OCI-LY1 (cell line): Measurements from ENCODE around the gene TRPC4.

Experiments
- H2AFZ ChIP-seq: fragments of 200-600 bp; sonication (generic), shearing (Covaris generic); 2 replicates; pipeline ENCODE4 v1.6.0; 2014; ENCODE audit warnings: antibody characterized with exemption, mild to moderate bottlenecking, low read length
- H3F3A ChIP-seq: fragments of 200-600 bp; sonication (generic), shearing (Covaris generic); 2 replicates; pipeline ENCODE4 v1.6.0; 2014; ENCODE audit warnings: mild to moderate bottlenecking, antibody characterized with exemption, low read length, moderate library complexity; ENCODE audit not compliant: insufficient read depth
- H3K27ac ChIP-seq: fragments of 200-600 bp; sonication (generic); 2 replicates; pipeline ENCODE4 v1.5.1; 2014; ENCODE audit warnings: low read length, mixed run types, mild to moderate bottlenecking, low read depth; ENCODE audit not compliant: poor library complexity, severe bottlenecking
- H3K27me3 ChIP-seq: fragments of 200-600 bp; sonication (generic); 2 replicates; pipeline ENCODE4 v1.6.0; 2014; ENCODE audit warnings: antibody characterized with exemption, mild to moderate bottlenecking, low read length, moderate library complexity; ENCODE audit not compliant: insufficient read depth
- H3K36me3 ChIP-seq: fragments of 200-600 bp; sonication (generic); 2 replicates; pipeline ENCODE4 v1.6.1; 2014; ENCODE audit warnings: mild to moderate bottlenecking, antibody characterized with exemption, low read length, moderate library complexity, mixed read lengths; ENCODE audit not compliant: insufficient read depth
- H3K4me1 ChIP-seq: fragments of 200-600 bp; sonication (generic); 2 replicates; pipeline ENCODE4 v1.5.1; 2014; ENCODE audit warnings: mild to moderate bottlenecking, low read length, moderate library complexity; ENCODE audit not compliant: insufficient read depth, severe bottlenecking
- H3K4me2 ChIP-seq: fragments of 200-600 bp; sonication (generic), shearing (Covaris generic); 2 replicates; pipeline ENCODE4 v1.6.1; 2014; ENCODE audit warnings: low read length
- H3K4me3 ChIP-seq: fragments of 200-600 bp; sonication (generic); 2 replicates; pipeline ENCODE4 v1.5.1; 2014; ENCODE audit warnings: low read length, low read depth, mild to moderate bottlenecking, mixed read lengths; ENCODE audit not compliant: poor library complexity, severe bottlenecking
- H3K79me2 ChIP-seq: fragments of 200-600 bp; shearing (Covaris generic); 2 replicates; pipeline ENCODE4 v1.6.1; 2016; ENCODE audit warnings: mixed run types, low read length, mixed read lengths; ENCODE audit not compliant: insufficient read depth
- H3K9ac ChIP-seq: fragments of 200-600 bp; sonication (generic), shearing (Covaris generic); 2 replicates; pipeline ENCODE4 v1.6.1; 2014; ENCODE audit warnings: mild to moderate bottlenecking, low read length, mixed read lengths
- H3K9me2 ChIP-seq: fragments of 200-600 bp; sonication (generic), shearing (Covaris generic); 2 replicates; pipeline ENCODE4 v1.6.1; 2014; ENCODE audit warnings: low read depth, mild to moderate bottlenecking, low read length, mixed read lengths
- H3K9me3 ChIP-seq: fragments of 200-600 bp; shearing (Covaris generic); 2 replicates; pipeline ENCODE4 v1.6.1; 2014; ENCODE audit warnings: low read length, mixed read lengths
- H4K20me1 ChIP-seq: fragments of 200-600 bp; sonication (generic), shearing (Covaris generic); 2 replicates; pipeline ENCODE4 v1.6.0; 2016; ENCODE audit warnings: mild to moderate bottlenecking, low read length; ENCODE audit not compliant: insufficient read depth
- CTCF ChIP-seq: fragments of 200-600 bp; sonication (generic), shearing (Covaris generic); IDR thresholded peaks from 2 replicates; pipeline ENCODE4 v1.5.1; 2017; ENCODE audit warnings: mild to moderate bottlenecking, antibody characterized with exemption, low read length, moderate library complexity, mixed read lengths
- EZH2 ChIP-seq: fragments of 200-600 bp; sonication (generic), shearing (Covaris generic); IDR thresholded peaks from 2 replicates; pipeline ENCODE4 v1.8.0; 2017; ENCODE audit warnings: borderline replicate concordance, mixed run types, mild to moderate bottlenecking, antibody characterized with exemption, low read length, moderate library complexity, mixed read lengths

TRPC4 gene

GRCh38 chr13:37701306-37701705 lies 168.3 kb downstream of the TRPC4 start:
- H3K4me3 ChIP-seq: no peak overlapping the region
- no peak overlapping the region for H3K27ac ChIP-seq
- no peak overlapping the region for H3K4me2 ChIP-seq
- H3K9me2 ChIP-seq: no peaks in the 10 kb centered on the region
- no peak for TF ChIP-seq CTCF
- no peak for TF ChIP-seq EZH2
- H3K4me1 ChIP-seq: no peaks in the 10 kb centered on the region
- no peak overlapping the region for H3K9ac ChIP-seq
- no peaks in the 10 kb centered on the region for H3K9me3 ChIP-seq
- H4K20me1 ChIP-seq: no peaks in the 10 kb centered on the region
- no peak overlapping the region for H2AFZ ChIP-seq
- H3K27me3 ChIP-seq: no peaks in the 10 kb centered on the region
- H3K79me2 ChIP-seq: no peaks in the 10 kb centered on the region
- no peaks in the 10 kb centered on the region for H3F3A ChIP-seq
- no peaks in the 10 kb centered on the region for H3K36me3 ChIP-seq

- no peaks in the 10 kb centered on the region for H3K27me3 ChIP-seq
- no peak overlapping the region for H3K4me2 ChIP-seq
- H3F3A ChIP-seq: no peaks in the 10 kb centered on the region
- no peaks in the 10 kb centered on the region for H3K9me3 ChIP-seq
- H3K9me2 ChIP-seq: no peaks in the 10 kb centered on the region
- H3K9ac ChIP-seq: no peak overlapping the region
- TF ChIP-seq CTCF: no peak
- TF ChIP-seq EZH2: no peak
- H3K79me2 ChIP-seq: no peaks in the 10 kb centered on the region
- no peak overlapping the region for H2AFZ ChIP-seq
- no peak overlapping the region for H3K4me3 ChIP-seq
- no peaks in the 10 kb centered on the region for H3K4me1 ChIP-seq
- no peak overlapping the region for H3K27ac ChIP-seq
- H3K36me3 ChIP-seq: no peaks in the 10 kb centered on the region
- no peaks in the 10 kb centered on the region for H4K20me1 ChIP-seq
Measured at GRCh38 chr13:37700887-37701286, 168.7 kb downstream of the TRPC4 start.

GRCh38 chr13:37695200-37695599 lies 174.4 kb downstream of the TRPC4 start:
- H3K79me2 ChIP-seq: no peaks in the 10 kb centered on the region
- H3K9me3 ChIP-seq: no peaks in the 10 kb centered on the region
- TF ChIP-seq EZH2 (no peak), CTCF (no peak)
- H3F3A ChIP-seq: no peaks in the 10 kb centered on the region
- H3K27me3 ChIP-seq: no peaks in the 10 kb centered on the region
- H4K20me1 ChIP-seq: no peaks in the 10 kb centered on the region
- H3K27ac ChIP-seq: no peak overlapping the region
- H3K4me2 ChIP-seq: no peak overlapping the region
- no peaks in the 10 kb centered on the region for H3K9me2 ChIP-seq
- H3K4me3 ChIP-seq: no peak overlapping the region
- no peaks in the 10 kb centered on the region for H3K36me3 ChIP-seq
- no peaks in the 10 kb centered on the region for H3K4me1 ChIP-seq
- no peak overlapping the region for H2AFZ ChIP-seq
- no peak overlapping the region for H3K9ac ChIP-seq
